ENCODE data around the gene PCK2.
"Not testable (repeated sequence)": the region's sequence is repeated elsewhere in the genome, so short reads cannot be mapped to it uniquely, and the experiment has no call there.

The PCK2 gene

DNA sequence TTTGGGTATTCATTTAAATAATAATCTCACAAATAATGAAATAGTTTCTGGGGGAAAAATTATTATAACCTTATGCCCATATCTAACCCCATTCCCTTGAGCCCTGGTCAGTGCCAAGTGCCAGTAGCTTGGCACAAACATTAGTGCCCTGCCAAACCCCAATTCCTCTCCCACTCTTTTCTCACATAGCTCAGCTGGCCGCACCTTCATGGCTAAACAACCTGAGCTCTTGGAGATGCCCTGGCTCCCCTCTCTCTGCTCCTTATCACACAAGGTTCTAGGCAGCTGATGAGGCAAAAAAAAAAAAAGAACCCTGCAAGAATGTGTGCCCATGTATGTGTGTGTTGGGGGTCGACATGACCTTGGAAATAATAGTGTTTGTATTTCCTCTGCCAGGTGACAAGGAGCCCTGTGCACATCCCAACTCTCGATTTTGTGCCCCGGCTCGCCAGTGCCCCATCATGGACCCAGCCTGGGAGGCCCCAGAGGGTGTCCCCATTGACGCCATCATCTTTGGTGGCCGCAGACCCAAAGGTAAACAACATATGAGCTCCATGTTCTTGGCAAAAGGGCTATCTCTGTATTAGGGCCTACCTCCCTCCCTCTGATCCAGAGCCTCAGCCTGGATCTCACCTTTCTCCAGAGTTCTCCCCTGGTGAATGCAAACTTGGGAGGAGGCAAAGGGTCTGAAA lies 8.4 kb downstream of the PCK2 start:
- Histone ChIP-seq H4K20me1 (ENCODE audit: insufficient read depth, low read length) (no peaks in the 10 kb centered on the region), H3K4me3 (ENCODE audit: low read length) (no peak overlapping the region), H3K4me2 (ENCODE audit: low read depth, low read length) (no peak overlapping the region), H2AFZ (ENCODE audit: low read length) (no peak overlapping the region), H3F3A (ENCODE audit: insufficient read depth, low read length) (no peaks in the 10 kb centered on the region), H3K9me3 (replicated peaks; ENCODE audit: insufficient read depth, low read length) (no peaks in the 10 kb centered on the region), H3K9me2 (replicated peaks; ENCODE audit: insufficient read depth, low read length) (no peaks in the 10 kb centered on the region), H3K27me3 (replicated peaks; ENCODE audit: insufficient read depth, low read length) (no peaks in the 10 kb centered on the region), H3K36me3 (replicated peaks; ENCODE audit: insufficient read depth, low read length) (no peaks in the 10 kb centered on the region), H3K27ac (ENCODE audit: low read length) (no peak overlapping the region), H3K79me2 (ENCODE audit: low read length) (no peaks in the 10 kb centered on the region), H3K4me1 (ENCODE audit: low read length) (no peaks in the 10 kb centered on the region), H3K9ac (ENCODE audit: low read length) (no peak overlapping the region)
- TF ChIP-seq EZH2phosphoT487 (IDR thresholded peaks at IDR 0.05; ENCODE audit: low read length) (no peak), EZH2 (optimal IDR thresholded peaks at IDR 0.05; ENCODE audit: low read depth, low read length) (no peak)
- TF ChIP-seq, protein P1, sequence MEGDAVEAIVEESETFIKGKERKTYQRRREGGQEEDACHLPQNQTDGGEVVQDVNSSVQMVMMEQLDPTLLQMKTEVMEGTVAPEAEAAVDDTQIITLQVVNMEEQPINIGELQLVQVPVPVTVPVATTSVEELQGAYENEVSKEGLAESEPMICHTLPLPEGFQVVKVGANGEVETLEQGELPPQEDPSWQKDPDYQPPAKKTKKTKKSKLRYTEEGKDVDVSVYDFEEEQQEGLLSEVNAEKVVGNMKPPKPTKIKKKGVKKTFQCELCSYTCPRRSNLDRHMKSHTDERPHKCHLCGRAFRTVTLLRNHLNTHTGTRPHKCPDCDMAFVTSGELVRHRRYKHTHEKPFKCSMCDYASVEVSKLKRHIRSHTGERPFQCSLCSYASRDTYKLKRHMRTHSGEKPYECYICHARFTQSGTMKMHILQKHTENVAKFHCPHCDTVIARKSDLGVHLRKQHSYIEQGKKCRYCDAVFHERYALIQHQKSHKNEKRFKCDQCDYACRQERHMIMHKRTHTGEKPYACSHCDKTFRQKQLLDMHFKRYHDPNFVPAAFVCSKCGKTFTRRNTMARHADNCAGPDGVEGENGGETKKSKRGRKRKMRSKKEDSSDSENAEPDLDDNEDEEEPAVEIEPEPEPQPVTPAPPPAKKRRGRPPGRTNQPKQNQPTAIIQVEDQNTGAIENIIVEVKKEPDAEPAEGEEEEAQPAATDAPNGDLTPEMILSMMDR (IDR thresholded peaks at IDR 0.05; ENCODE audit: low read length), result no peak
- DNase-seq, result no peak

DNA sequence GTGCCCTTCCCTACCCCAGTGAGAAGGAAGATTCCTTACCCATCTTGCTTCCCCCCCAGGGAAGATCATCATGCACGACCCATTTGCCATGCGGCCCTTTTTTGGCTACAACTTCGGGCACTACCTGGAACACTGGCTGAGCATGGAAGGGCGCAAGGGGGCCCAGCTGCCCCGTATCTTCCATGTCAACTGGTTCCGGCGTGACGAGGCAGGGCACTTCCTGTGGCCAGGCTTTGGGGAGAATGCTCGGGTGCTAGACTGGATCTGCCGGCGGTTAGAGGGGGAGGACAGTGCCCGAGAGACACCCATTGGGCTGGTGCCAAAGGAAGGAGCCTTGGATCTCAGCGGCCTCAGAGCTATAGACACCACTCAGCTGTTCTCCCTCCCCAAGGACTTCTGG lies 9.3 kb downstream of the PCK2 start:
- Histone ChIP-seq H3K4me1 (ENCODE audit: low read length) (no peaks in the 10 kb centered on the region), H3K9ac (ENCODE audit: low read length) (no peak overlapping the region), H3K9me3 (replicated peaks; ENCODE audit: insufficient read depth, low read length) (no peaks in the 10 kb centered on the region), H3K79me2 (ENCODE audit: low read length) (no peaks in the 10 kb centered on the region), H3K4me2 (ENCODE audit: low read depth, low read length) (no peak overlapping the region), H4K20me1 (ENCODE audit: insufficient read depth, low read length) (no peaks in the 10 kb centered on the region), H3K36me3 (replicated peaks; ENCODE audit: insufficient read depth, low read length) (no peaks in the 10 kb centered on the region), H2AFZ (ENCODE audit: low read length) (no peak overlapping the region), H3K27ac (ENCODE audit: low read length) (no peak overlapping the region), H3K4me3 (ENCODE audit: low read length) (no peak overlapping the region), H3K9me2 (replicated peaks; ENCODE audit: insufficient read depth, low read length) (no peaks in the 10 kb centered on the region), H3K27me3 (replicated peaks; ENCODE audit: insufficient read depth, low read length) (no peaks in the 10 kb centered on the region), H3F3A (ENCODE audit: insufficient read depth, low read length) (no peaks in the 10 kb centered on the region)
- DNase-seq, result no peak
- TF ChIP-seq, protein P1 (IDR thresholded peaks at IDR 0.05; ENCODE audit: low read length), result no peak
- TF ChIP-seq EZH2phosphoT487 (IDR thresholded peaks at IDR 0.05; ENCODE audit: low read length), result no peak
- no peak for TF ChIP-seq EZH2 (optimal IDR thresholded peaks at IDR 0.05; ENCODE audit: low read depth, low read length)

DNA sequence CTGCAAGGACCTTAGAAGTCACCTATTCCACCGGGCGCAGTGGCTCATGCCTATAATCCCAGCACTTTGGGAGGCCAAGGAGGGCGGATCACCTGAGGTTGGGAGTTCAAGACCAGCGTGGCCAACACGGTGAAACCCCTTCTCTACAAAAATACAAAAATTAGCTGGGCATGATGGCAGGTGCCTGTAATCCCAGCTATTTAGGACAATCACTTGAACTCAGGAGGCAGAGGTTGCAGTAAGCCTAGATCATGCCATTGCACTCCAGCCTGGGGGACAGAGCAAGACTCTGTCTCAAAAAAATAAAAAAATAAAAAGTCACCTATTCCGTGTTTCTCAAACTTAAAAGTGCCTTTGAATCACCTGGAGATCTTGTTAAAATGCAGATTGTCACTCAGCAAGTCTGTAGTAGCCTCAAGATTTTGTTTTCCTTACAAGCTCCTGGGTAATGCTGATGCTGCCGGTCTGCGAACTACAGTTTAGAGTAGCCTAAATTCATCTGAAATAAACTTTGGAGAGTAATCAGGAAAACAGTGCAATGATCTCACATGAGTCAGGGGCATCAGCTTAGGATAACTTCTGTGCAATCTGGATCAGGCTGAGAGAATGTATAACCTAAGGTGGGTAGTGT lies 11.6 kb downstream of the PCK2 start:
- H3K4me3 ChIP-seq (ENCODE audit: low read length); H3K36me3 ChIP-seq (replicated peaks; ENCODE audit: insufficient read depth, low read length); H3K27me3 ChIP-seq (replicated peaks; ENCODE audit: insufficient read depth, low read length); H3K79me2 ChIP-seq (ENCODE audit: low read length); H3K9me3 ChIP-seq (replicated peaks; ENCODE audit: insufficient read depth, low read length); H2AFZ ChIP-seq (ENCODE audit: low read length); DNase-seq; H3K4me2 ChIP-seq (ENCODE audit: low read depth, low read length); H3K9ac ChIP-seq (ENCODE audit: low read length); H3K9me2 ChIP-seq (replicated peaks; ENCODE audit: insufficient read depth, low read length); H3K27ac ChIP-seq (ENCODE audit: low read length); H4K20me1 ChIP-seq (ENCODE audit: insufficient read depth, low read length): not testable (repeated sequence)
- Histone ChIP-seq H3K4me1 (ENCODE audit: low read length) (peaks cover 15% of the 10 kb centered on the region), H3F3A (ENCODE audit: insufficient read depth, low read length) (peaks cover 11% of the 10 kb centered on the region)

DNA sequence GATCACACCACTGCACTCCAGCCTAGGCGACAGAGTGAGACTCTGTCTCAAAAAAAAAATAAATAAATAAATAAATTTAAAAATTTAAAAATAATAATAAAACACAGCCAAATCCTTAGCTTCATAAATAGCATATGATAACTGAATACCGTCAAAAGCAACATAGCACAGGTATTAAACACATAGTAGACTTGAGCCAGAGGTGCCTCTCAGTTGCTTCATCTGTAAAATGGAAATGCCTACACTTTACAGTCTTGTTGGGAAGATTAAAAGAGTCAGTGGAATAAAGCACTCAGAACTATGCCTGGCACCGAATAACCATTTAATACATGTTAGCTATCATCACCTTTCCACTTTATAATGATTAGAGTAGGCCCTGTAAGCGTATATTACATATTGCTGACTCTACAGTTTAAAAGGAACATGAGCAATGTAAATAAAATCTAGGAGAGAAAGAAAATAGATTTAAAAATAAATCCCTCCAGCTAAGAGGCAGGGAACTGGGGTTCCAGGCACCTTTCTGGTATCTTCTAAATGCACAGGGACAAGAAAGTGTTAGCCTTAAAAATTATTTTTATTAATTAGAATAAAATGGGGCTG lies 12.7 kb downstream of the PCK2 start:
- TF ChIP-seq EZH2 (optimal IDR thresholded peaks at IDR 0.05; ENCODE audit: low read depth, low read length) (no peak), EZH2phosphoT487 (IDR thresholded peaks at IDR 0.05; ENCODE audit: low read length) (no peak)
- TF ChIP-seq, protein P1 (IDR thresholded peaks at IDR 0.05; ENCODE audit: low read length), result no peak
- Histone ChIP-seq H3K9me2 (replicated peaks; ENCODE audit: insufficient read depth, low read length) (no peaks in the 10 kb centered on the region), H3F3A (ENCODE audit: insufficient read depth, low read length) (peaks cover 12% of the 10 kb centered on the region), H3K4me1 (ENCODE audit: low read length) (peaks cover 18% of the 10 kb centered on the region), H2AFZ (ENCODE audit: low read length) (no peak overlapping the region), H3K9me3 (replicated peaks; ENCODE audit: insufficient read depth, low read length) (no peaks in the 10 kb centered on the region), H3K27ac (ENCODE audit: low read length) (no peak overlapping the region), H3K9ac (ENCODE audit: low read length) (no peak overlapping the region), H3K36me3 (replicated peaks; ENCODE audit: insufficient read depth, low read length) (no peaks in the 10 kb centered on the region), H3K4me3 (ENCODE audit: low read length) (no peak overlapping the region), H4K20me1 (ENCODE audit: insufficient read depth, low read length) (no peaks in the 10 kb centered on the region), H3K4me2 (ENCODE audit: low read depth, low read length) (no peak overlapping the region), H3K79me2 (ENCODE audit: low read length) (no peaks in the 10 kb centered on the region), H3K27me3 (replicated peaks; ENCODE audit: insufficient read depth, low read length) (no peaks in the 10 kb centered on the region)
- no peak for DNase-seq
